DOHH2 (cell line): ENCODE results near the gene PORCN.
A peak's percentile ranks its signal among the peaks of the same experiment; 100 is the strongest.

Source experiments
- H3F3A ChIP-seq: fragments of 200-600 bp; sonication (generic), shearing (Covaris generic); 2 replicates; pipeline ENCODE4 v1.6.0; 2016; ENCODE audit warnings: antibody characterized with exemption, mild to moderate bottlenecking; ENCODE audit not compliant: control insufficient read depth, insufficient read depth
- H3K27ac ChIP-seq: fragments of 200-600 bp; sonication (generic); 2 replicates; pipeline ENCODE4 v1.5.1; 2014; ENCODE audit warnings: low read depth, mild to moderate bottlenecking, low read length, moderate library complexity
- H3K27me3 ChIP-seq: fragments of 200-600 bp; sonication (generic); 2 replicates; pipeline ENCODE4 v1.6.1; 2014; ENCODE audit warnings: mild to moderate bottlenecking, low read length, mixed read lengths; ENCODE audit not compliant: control insufficient read depth
- H3K36me3 ChIP-seq: fragments of 200-600 bp; sonication (generic); 2 replicates; pipeline ENCODE4 v1.6.1; 2014; ENCODE audit warnings: mild to moderate bottlenecking, low read length, moderate library complexity, mixed read lengths; ENCODE audit not compliant: control insufficient read depth
- H3K4me1 ChIP-seq: fragments of 200-600 bp; sonication (generic); 2 replicates; pipeline ENCODE4 v1.6.1; 2014; ENCODE audit warnings: mild to moderate bottlenecking, low read length, mixed read lengths; ENCODE audit not compliant: control insufficient read depth
- H3K4me2 ChIP-seq: fragments of 200-600 bp; sonication (generic); 2 replicates; pipeline ENCODE4 v1.6.0; 2014; ENCODE audit warnings: mild to moderate bottlenecking, low read length, moderate library complexity
- H3K4me3 ChIP-seq: fragments of 200-600 bp; sonication (generic); 2 replicates; pipeline ENCODE4 v1.5.1; 2014; ENCODE audit warnings: mild to moderate bottlenecking, low read length, mixed read lengths
- H3K79me2 ChIP-seq: fragments of 200-600 bp; sonication (generic); 2 replicates; pipeline ENCODE4 v1.6.1; 2014; ENCODE audit warnings: mild to moderate bottlenecking, low read length, mixed read lengths; ENCODE audit not compliant: control insufficient read depth
- H3K9me2 ChIP-seq: fragments of 200-600 bp; sonication (generic); replicated peaks from 2 replicates; pipeline ENCODE4 v1.6.1; 2014; ENCODE audit warnings: mild to moderate bottlenecking, low read length, mixed read lengths; ENCODE audit not compliant: control insufficient read depth
- H3K9me3 ChIP-seq: fragments of 200-600 bp; sonication (generic); 2 replicates; pipeline ENCODE4 v1.6.1; 2014; ENCODE audit warnings: antibody characterized with exemption, low read length, mixed read lengths; ENCODE audit not compliant: control insufficient read depth, insufficient read depth
- H4K20me1 ChIP-seq: fragments of 200-600 bp; sonication (generic); 2 replicates; pipeline ENCODE4 v1.6.0; 2014; ENCODE audit warnings: low read depth, mild to moderate bottlenecking, antibody characterized with exemption, low read length, moderate library complexity; ENCODE audit not compliant: control insufficient read depth, insufficient read depth
- CTCF ChIP-seq: fragments of 200-600 bp; sonication (generic); IDR thresholded peaks from one replicate; pipeline ENCODE4 v1.5.1; 2014; ENCODE audit warnings: antibody characterized with exemption, mild to moderate bottlenecking, low read depth, low read length; ENCODE audit not compliant: poor library complexity, severe bottlenecking
- EZH2phosphoT487 ChIP-seq: fragments of 200-600 bp; sonication (generic); IDR thresholded peaks from 2 replicates; pipeline ENCODE4 v1.6.1; 2017; ENCODE audit warnings: borderline replicate concordance, mild to moderate bottlenecking, antibody characterized with exemption, low read length, moderate library complexity, mixed read lengths

The PORCN gene

GRCh38 chrX:48507246-48507645, 1.5 kb upstream of the PORCN start:
- Histone ChIP-seq H3K4me1 (peaks cover 12% of the 10 kb centered on the region), H3K9me3 (no peaks in the 10 kb centered on the region), H3K4me2 (no peak overlapping the region), H3F3A (no peaks in the 10 kb centered on the region), H3K27me3 (peaks cover 11% of the 10 kb centered on the region; the same call in 1 of the 2 replicates), H3K9me2 (no peaks in the 10 kb centered on the region), H4K20me1 (no peaks in the 10 kb centered on the region), H3K36me3 (no peaks in the 10 kb centered on the region), H3K4me3 (no peak overlapping the region), H3K79me2 (no peaks in the 10 kb centered on the region), H3K27ac (no peak overlapping the region)
- TF ChIP-seq CTCF (no peak), EZH2phosphoT487 (no peak)

GRCh38 chrX:48509245-48509590, 426 bp downstream of the PORCN start:
- 0 out of 2 replicates have a peak, but pooled peaks cover 4% of the 10 kb centered on the region for H3K27me3 ChIP-seq
- peaks cover 16% of the 10 kb centered on the region for H3K4me1 ChIP-seq
- H3K79me2 ChIP-seq = no peaks in the 10 kb centered on the region
- peak overlapping the region; percentile 80 for H3K4me2 ChIP-seq
- no peaks in the 10 kb centered on the region for H3K9me2 ChIP-seq
- peak overlapping the region; percentile 89 for H3K4me3 ChIP-seq
- H3K36me3 ChIP-seq = no peaks in the 10 kb centered on the region
- no peak for TF ChIP-seq CTCF
- no peak for TF ChIP-seq EZH2phosphoT487
- no peaks in the 10 kb centered on the region for H4K20me1 ChIP-seq
- H3K27ac ChIP-seq = 0 out of 2 replicates have a peak overlapping the region, but pooled peaks have one; percentile 82
- no peaks in the 10 kb centered on the region for H3K9me3 ChIP-seq
- no peaks in the 10 kb centered on the region for H3F3A ChIP-seq

GRCh38 chrX:48509619-48510018, 827 bp downstream of the PORCN start:
- Histone ChIP-seq H3K27ac (no peak overlapping the region), H3K4me1 (peaks cover 20% of the 10 kb centered on the region), H3K79me2 (no peaks in the 10 kb centered on the region), H3K4me3 (peak overlapping the region; percentile 89), H3K27me3 (0 out of 2 replicates have a peak, but pooled peaks cover 4% of the 10 kb centered on the region), H3K9me3 (no peaks in the 10 kb centered on the region), H3K9me2 (no peaks in the 10 kb centered on the region), H3K36me3 (no peaks in the 10 kb centered on the region), H4K20me1 (no peaks in the 10 kb centered on the region), H3K4me2 (peak overlapping the region; percentile 80), H3F3A (no peaks in the 10 kb centered on the region)
- TF ChIP-seq EZH2phosphoT487 (no peak), CTCF (no peak)

GRCh38 chrX:48511560-48511959, 2.8 kb downstream of the PORCN start:
- Histone ChIP-seq H3K9me2 (no peaks in the 10 kb centered on the region), H3K27me3 (no peaks in the 10 kb centered on the region), H3K4me1 (peaks cover 21% of the 10 kb centered on the region), H3K36me3 (no peaks in the 10 kb centered on the region), H3K79me2 (no peaks in the 10 kb centered on the region), H3K27ac (no peak overlapping the region), H3K9me3 (no peaks in the 10 kb centered on the region), H4K20me1 (no peaks in the 10 kb centered on the region), H3K4me2 (no peak overlapping the region), H3K4me3 (no peak overlapping the region), H3F3A (no peaks in the 10 kb centered on the region)
- TF ChIP-seq EZH2phosphoT487 (no peak), CTCF (peak; percentile 43)
